GM12891 (cell line): ENCODE measurements around the gene ELOVL6.

Source experiments
- POLR2A ChIP-seq: IDR thresholded peaks from 2 replicates; pipeline ENCODE4 v1.6.1; 2011; ENCODE audit warnings: low read depth, low read length, control low read depth
- POLR2AphosphoS5 ChIP-seq: IDR thresholded peaks from 2 replicates; pipeline ENCODE4 v1.6.1; 2011; ENCODE audit warnings: low read depth, low read length, control low read depth
- POU2F2 ChIP-seq: IDR thresholded peaks from 2 replicates; pipeline ENCODE4 v1.6.1; 2011; ENCODE audit warnings: low read depth, mild to moderate bottlenecking, control low read depth, low read length, moderate library complexity
- TAF1 ChIP-seq: IDR thresholded peaks from 2 replicates; pipeline ENCODE4 v1.6.1; 2011; ENCODE audit warnings: low read depth, low read length, control low read depth

DNA sequence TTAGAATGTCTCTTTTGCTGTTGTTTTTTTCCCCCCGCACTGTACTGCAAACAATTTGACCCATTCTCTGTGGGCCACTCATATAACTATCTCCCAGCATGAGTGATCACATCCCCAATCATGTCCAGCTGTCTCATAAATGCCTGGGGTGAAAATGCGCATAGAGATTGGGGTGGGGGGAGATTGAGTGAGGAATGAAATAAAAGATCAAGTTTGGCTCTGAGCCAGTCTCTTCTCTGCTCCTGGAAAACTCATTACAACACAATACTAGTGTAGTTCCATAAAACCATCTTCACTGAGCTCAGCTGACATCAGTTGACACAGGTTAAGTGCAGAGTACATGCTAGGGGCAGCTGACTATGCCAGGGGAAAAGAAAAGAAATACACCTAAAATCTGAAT, 188.9 kb downstream of the ELOVL6 start:
- no peak for TF ChIP-seq POLR2AphosphoS5
- TF ChIP-seq POLR2A: no peak
- TF ChIP-seq TAF1: no peak
- no peak for TF ChIP-seq POU2F2
